ENCODE data around the gene ISY1.
"Not testable (repeated sequence)": the region's sequence is repeated elsewhere in the genome, so short reads cannot be mapped to it uniquely, and the experiment has no call there.

Gene ISY1

GRCh38 chr3:129088312-129088711 is 72.6 kb downstream of the ISY1 start:
- not testable (repeated sequence) for H3K27me3 ChIP-seq (ENCODE audit: control insufficient read depth in 1 of 2, insufficient read depth in 2 of 2, low read length in 2 of 2); H3K9me3 ChIP-seq (ENCODE audit: control insufficient read depth in 1 of 2, low read length in 2 of 2); H3K4me3 ChIP-seq (ENCODE audit: low read depth in 1 of 2, low read length in 2 of 2); H3K4me1 ChIP-seq (ENCODE audit: control insufficient read depth in 1 of 2, insufficient read depth in 2 of 2, low read length in 2 of 2); H3K9ac ChIP-seq (ENCODE audit: low read depth in 1 of 2, low read length in 2 of 2); H3K27ac ChIP-seq (ENCODE audit: low read depth, low read length)
- H3K36me3 ChIP-seq (ENCODE audit: control insufficient read depth in 1 of 2, insufficient read depth in 2 of 2, low read length in 2 of 2): peaks cover 0 to 16% of the 10 kb centered on the region in 2 donors

GRCh38 chr3:129087904-129088303 is 73.0 kb downstream of the ISY1 start:
- not testable (repeated sequence) for H3K9me3 ChIP-seq (ENCODE audit: control insufficient read depth in 1 of 2, low read length in 2 of 2); H3K27ac ChIP-seq (ENCODE audit: low read depth, low read length); H3K4me3 ChIP-seq (ENCODE audit: low read depth in 1 of 2, low read length in 2 of 2); H3K27me3 ChIP-seq (ENCODE audit: control insufficient read depth in 1 of 2, insufficient read depth in 2 of 2, low read length in 2 of 2); H3K4me1 ChIP-seq (ENCODE audit: control insufficient read depth in 1 of 2, insufficient read depth in 2 of 2, low read length in 2 of 2); H3K9ac ChIP-seq (ENCODE audit: low read depth in 1 of 2, low read length in 2 of 2)
- peaks cover 0 to 12% of the 10 kb centered on the region in 2 donors for H3K36me3 ChIP-seq (ENCODE audit: control insufficient read depth in 1 of 2, insufficient read depth in 2 of 2, low read length in 2 of 2)

GRCh38 chr3:129087138-129087702 is 73.6 kb downstream of the ISY1 start:
- Histone ChIP-seq H3K4me3 (ENCODE audit: low read depth in 1 of 2, low read length in 2 of 2) (no peak overlapping the region), H3K27ac (ENCODE audit: low read depth, low read length) (peak overlapping the region; percentile 22), H3K9ac (ENCODE audit: low read depth in 1 of 2, low read length in 2 of 2) (no peak overlapping the region)

GRCh38 chr3:129085818-129086217 is 75.0 kb downstream of the ISY1 start:
- Histone ChIP-seq H3K9ac (ENCODE audit: low read depth in 1 of 2, low read length in 2 of 2) (no peak overlapping the region), H3K4me3 (ENCODE audit: low read depth in 1 of 2, low read length in 2 of 2) (no peak overlapping the region), H3K4me1 (ENCODE audit: control insufficient read depth in 1 of 2, insufficient read depth in 2 of 2, low read length in 2 of 2) (no peaks in the 10 kb centered on the region), H3K27ac (ENCODE audit: low read depth, low read length) (no peak overlapping the region), H3K27me3 (ENCODE audit: control insufficient read depth in 1 of 2, insufficient read depth in 2 of 2, low read length in 2 of 2) (no peaks in the 10 kb centered on the region), H3K9me3 (ENCODE audit: control insufficient read depth in 1 of 2, low read length in 2 of 2) (no peaks in the 10 kb centered on the region), H3K36me3 (ENCODE audit: control insufficient read depth in 1 of 2, insufficient read depth in 2 of 2, low read length in 2 of 2) (no peaks in the 10 kb centered on the region)

More at GRCh38 chr3:129087138-129087702, 73.6 kb downstream of the ISY1 start:
- Histone ChIP-seq H3K9me3 (ENCODE audit: control insufficient read depth in 1 of 2, low read length in 2 of 2) (no peaks in the 10 kb centered on the region), H3K4me1 (ENCODE audit: control insufficient read depth in 1 of 2, insufficient read depth in 2 of 2, low read length in 2 of 2) (no peaks in the 10 kb centered on the region), H3K36me3 (ENCODE audit: control insufficient read depth in 1 of 2, insufficient read depth in 2 of 2, low read length in 2 of 2) (peaks cover 0 to 10% of the 10 kb centered on the region in 2 donors), H3K27me3 (ENCODE audit: control insufficient read depth in 1 of 2, insufficient read depth in 2 of 2, low read length in 2 of 2) (no peaks in the 10 kb centered on the region)

GRCh38 chr3:129085165-129085715 is 75.6 kb downstream of the ISY1 start:
- Histone ChIP-seq H3K4me3 (ENCODE audit: low read depth in 1 of 2, low read length in 2 of 2) (no peak overlapping the region), H3K27me3 (ENCODE audit: control insufficient read depth in 1 of 2, insufficient read depth in 2 of 2, low read length in 2 of 2) (no peaks in the 10 kb centered on the region), H3K27ac (ENCODE audit: low read depth, low read length) (no peak overlapping the region), H3K9ac (ENCODE audit: low read depth in 1 of 2, low read length in 2 of 2) (no peak overlapping the region), H3K4me1 (ENCODE audit: control insufficient read depth in 1 of 2, insufficient read depth in 2 of 2, low read length in 2 of 2) (no peaks in the 10 kb centered on the region), H3K9me3 (ENCODE audit: control insufficient read depth in 1 of 2, low read length in 2 of 2) (no peaks in the 10 kb centered on the region), H3K36me3 (ENCODE audit: control insufficient read depth in 1 of 2, insufficient read depth in 2 of 2, low read length in 2 of 2) (no peaks in the 10 kb centered on the region)

- no peak overlapping the region for H3K4me3 ChIP-seq (ENCODE audit: low read depth in 1 of 2, low read length in 2 of 2)
- no peaks in the 10 kb centered on the region for H3K36me3 ChIP-seq (ENCODE audit: control insufficient read depth in 1 of 2, insufficient read depth in 2 of 2, low read length in 2 of 2)
- no peak overlapping the region for H3K27ac ChIP-seq (ENCODE audit: low read depth, low read length)
- H3K9me3 ChIP-seq (ENCODE audit: control insufficient read depth in 1 of 2, low read length in 2 of 2): no peaks in the 10 kb centered on the region
- no peaks in the 10 kb centered on the region for H3K27me3 ChIP-seq (ENCODE audit: control insufficient read depth in 1 of 2, insufficient read depth in 2 of 2, low read length in 2 of 2)
- H3K4me1 ChIP-seq (ENCODE audit: control insufficient read depth in 1 of 2, insufficient read depth in 2 of 2, low read length in 2 of 2): no peaks in the 10 kb centered on the region
- no peak overlapping the region for H3K9ac ChIP-seq (ENCODE audit: low read depth in 1 of 2, low read length in 2 of 2)
Measured at GRCh38 chr3:129084501-129084900, 76.4 kb downstream of the ISY1 start.

GRCh38 chr3:129082026-129082425 is 78.8 kb downstream of the ISY1 start:
- no peaks in the 10 kb centered on the region for H3K27me3 ChIP-seq (ENCODE audit: control insufficient read depth in 1 of 2, insufficient read depth in 2 of 2, low read length in 2 of 2)
- H3K9ac ChIP-seq (ENCODE audit: low read depth in 1 of 2, low read length in 2 of 2): no peak overlapping the region
- no peaks in the 10 kb centered on the region for H3K4me1 ChIP-seq (ENCODE audit: control insufficient read depth in 1 of 2, insufficient read depth in 2 of 2, low read length in 2 of 2)
- H3K27ac ChIP-seq (ENCODE audit: low read depth, low read length): no peak overlapping the region
- no peaks in the 10 kb centered on the region for H3K9me3 ChIP-seq (ENCODE audit: control insufficient read depth in 1 of 2, low read length in 2 of 2)
- no peaks in the 10 kb centered on the region for H3K36me3 ChIP-seq (ENCODE audit: control insufficient read depth in 1 of 2, insufficient read depth in 2 of 2, low read length in 2 of 2)
- no peak overlapping the region for H3K4me3 ChIP-seq (ENCODE audit: low read depth in 1 of 2, low read length in 2 of 2)

- Histone ChIP-seq H3K9ac (ENCODE audit: low read depth in 1 of 2, low read length in 2 of 2) (no peak overlapping the region), H3K9me3 (ENCODE audit: control insufficient read depth in 1 of 2, low read length in 2 of 2) (no peaks in the 10 kb centered on the region), H3K36me3 (ENCODE audit: control insufficient read depth in 1 of 2, insufficient read depth in 2 of 2, low read length in 2 of 2) (no peaks in the 10 kb centered on the region), H3K4me3 (ENCODE audit: low read depth in 1 of 2, low read length in 2 of 2) (no peak overlapping the region), H3K27me3 (ENCODE audit: control insufficient read depth in 1 of 2, insufficient read depth in 2 of 2, low read length in 2 of 2) (no peaks in the 10 kb centered on the region), H3K4me1 (ENCODE audit: control insufficient read depth in 1 of 2, insufficient read depth in 2 of 2, low read length in 2 of 2) (no peaks in the 10 kb centered on the region), H3K27ac (ENCODE audit: low read depth, low read length) (no peak overlapping the region)
Measured at GRCh38 chr3:129081503-129081902, 79.4 kb downstream of the ISY1 start.

- no peaks in the 10 kb centered on the region for H3K4me1 ChIP-seq (ENCODE audit: control insufficient read depth in 1 of 2, insufficient read depth in 2 of 2, low read length in 2 of 2)
- no peaks in the 10 kb centered on the region for H3K27me3 ChIP-seq (ENCODE audit: control insufficient read depth in 1 of 2, insufficient read depth in 2 of 2, low read length in 2 of 2)
- H3K27ac ChIP-seq (ENCODE audit: low read depth, low read length): no peak overlapping the region
- H3K36me3 ChIP-seq (ENCODE audit: control insufficient read depth in 1 of 2, insufficient read depth in 2 of 2, low read length in 2 of 2): no peaks in the 10 kb centered on the region
- H3K9me3 ChIP-seq (ENCODE audit: control insufficient read depth in 1 of 2, low read length in 2 of 2): no peaks in the 10 kb centered on the region
- no peak overlapping the region for H3K9ac ChIP-seq (ENCODE audit: low read depth in 1 of 2, low read length in 2 of 2)
- no peak overlapping the region for H3K4me3 ChIP-seq (ENCODE audit: low read depth in 1 of 2, low read length in 2 of 2)
Measured at GRCh38 chr3:129078510-129078909, 82.4 kb downstream of the ISY1 start.
